GM12878 (cell line): ENCODE data around the gene SORCS2. TPM values are rescaled to one million over a fixed set of nuclear protein-coding genes. Genes with fewer than 3 reads are reported as not detected.

Experiments used
- CUX1 ChIP-seq: IDR thresholded peaks from 2 replicates; pipeline ENCODE4 v1.6.1; 2012; ENCODE audit warnings: improper control_type of control experiment, low read depth, low read length; ENCODE audit not compliant: insufficient replicate concordance
- EGR1 ChIP-seq, 2 experiments: IDR thresholded peaks; 1 replicate in 1 of 2; 2 replicates in 1 of 2; pipeline ENCODE4 v1.6.1; 2011 to 2012; ENCODE audit warnings: low read depth in 2 of 2, low read length in 2 of 2, borderline replicate concordance in 1 of 2, mild to moderate bottlenecking in 1 of 2, moderate library complexity in 1 of 2
- KLF5 ChIP-seq: fragments of 450-650 bp; IDR thresholded peaks from 2 replicates; pipeline ENCODE4 v1.6.1; 2014; ENCODE audit warnings: mild to moderate bottlenecking; ENCODE audit not compliant: partially characterized antibody
- MAX ChIP-seq: IDR thresholded peaks from 2 replicates; pipeline ENCODE4 v1.6.1; 2012; ENCODE audit warnings: low read depth, low read length, improper control_type of control experiment
- MTA2 ChIP-seq: fragments of 450-650 bp; IDR thresholded peaks from 2 replicates; pipeline ENCODE4 v1.6.1; 2016; ENCODE audit warnings: low read depth, mild to moderate bottlenecking, moderate library complexity
- NBN ChIP-seq: fragments of 450-650 bp; IDR thresholded peaks from 2 replicates; pipeline ENCODE4 v1.6.1; 2016
- PAX8 ChIP-seq: fragments of 450-650 bp; IDR thresholded peaks from 2 replicates; pipeline ENCODE4 v1.6.1; 2017; ENCODE audit warnings: mild to moderate bottlenecking, moderate library complexity
- PKNOX1 ChIP-seq: fragments of 450-650 bp; IDR thresholded peaks from 2 replicates; pipeline ENCODE4 v1.6.1; 2016; ENCODE audit warnings: mild to moderate bottlenecking
- RCOR1 ChIP-seq: conservative IDR thresholded peaks from 2 replicates; pipeline ENCODE4 v1.6.1; 2012; ENCODE audit warnings: low read depth, low read length, improper control_type of control experiment
- USF2 ChIP-seq: IDR thresholded peaks from 2 replicates; pipeline ENCODE4 v1.6.1; 2011; ENCODE audit warnings: low read depth, low read length, improper control_type of control experiment, borderline replicate concordance
- polyA plus RNA-seq, 11 experiments: library from polyadenylated mRNA; depleted of rRNA in 4 of 11; unstranded in 6 of 11; stranded (reverse) in 5 of 11; fragments of >200 nt; fragmentation: Nextera tagmentation in 4 of 11; fragmentation: Illumina TruSeq in 1 of 11; extraction: Ambion mirVana in 4 of 11; extraction: Trizol in 1 of 11; gene quantifications; 1 replicate in 1 of 11; 2 replicates in 10 of 11; pipeline versions ENCODE4 v1.2.1 to v1.2.3, GENCODE V29; 2011 to 2016; ENCODE audit warnings: inconsistent platforms in 2 of 11, missing spikeins in 2 of 11, low read depth in 1 of 11
- total RNA-seq, 4 experiments: library from RNA; depleted of rRNA in 3 of 4; stranded (reverse); fragments of >200 nt in 3 of 4; fragmentation: Illumina TruSeq in 1 of 4; extraction: Trizol in 1 of 4; gene quantifications; 2 replicates each; pipeline versions ENCODE4 v1.2.1 to v1.2.3, GENCODE V29; 2013 to 2021

Gene SORCS2
- total and polyA plus RNA-seq, 10 of the 15 experiments (the other 5 are each of a cell fraction or from before 2014, with no cell fraction given) = 0.01 to 0.15 (median 0.05) TPM; not detected in 5

GRCh38 chr4:7408166-7408565 lies 215.8 kb downstream of the SORCS2 start (continued):
- TF ChIP-seq CUX1 (no peak), PKNOX1 (no peak), NBN (no peak), RCOR1 (no peak), EGR1 (IDR thresholded peaks at IDR 0.05; ENCODE audit: borderline replicate concordance in 1 of 2, low read depth in 2 of 2, low read length in 2 of 2) (no peak), KLF5 (no peak), PAX8 (no peak), USF2 (no peak), MTA2 (no peak), MAX (no peak)
